ENCODE data around the gene ABHD4. TPM values are rescaled to one million over a fixed set of nuclear protein-coding genes. Genes with fewer than 3 reads are reported as not detected.
"Not testable (repeated sequence)": the region's sequence is repeated elsewhere in the genome, so short reads cannot be mapped to it uniquely, and the experiment has no call there.

ABHD4 gene
- total RNA-seq, 1 donor from 2014 or later, result 10.8 TPM

DNA sequence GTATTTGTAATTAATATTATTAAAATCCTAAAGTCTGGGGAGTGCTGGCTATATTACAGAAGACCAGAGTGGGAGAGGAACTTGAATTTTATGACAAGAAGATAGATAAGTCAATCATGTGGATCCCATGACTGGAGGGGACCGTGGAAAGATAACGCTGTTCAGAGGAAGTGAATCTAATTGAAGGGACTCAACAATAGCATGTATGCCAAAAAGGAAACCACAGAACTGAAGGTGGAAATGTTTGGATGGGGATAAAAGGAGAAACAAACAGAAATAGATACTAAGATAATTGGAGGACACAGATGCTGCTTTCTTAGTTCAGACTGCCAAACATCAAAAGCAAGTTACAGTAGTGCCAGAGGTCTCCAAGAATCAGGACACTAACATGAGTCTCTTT is 24.9 kb downstream of the ABHD4 start:
- intact Hi-C loops (cut with micrococcal nuclease), result no loop called here
- no peaks in the 10 kb centered on the region for H3K9me3 Mint-ChIP-seq
- no peak overlapping the region for H3K4me3 Mint-ChIP-seq (ENCODE audit: low read depth)
- no peaks in the 10 kb centered on the region for H3K36me3 Mint-ChIP-seq (ENCODE audit: low read depth)
- peaks cover 6% of the 10 kb centered on the region for H3K4me1 Mint-ChIP-seq (ENCODE audit: low read depth)
- no peak overlapping the region for H3K27ac Mint-ChIP-seq
- H3K27me3 Mint-ChIP-seq (ENCODE audit: low read depth), result peaks cover 14% of the 10 kb centered on the region
- no peak for DNase-seq (ENCODE audit: low spot score)

- Mint-ChIP-seq H3K36me3 (ENCODE audit: low read depth) (no peaks in the 10 kb centered on the region), H3K27ac (no peak overlapping the region), H3K9me3 (peaks cover 6% of the 10 kb centered on the region), H3K4me3 (ENCODE audit: low read depth) (no peak overlapping the region), H3K4me1 (ENCODE audit: low read depth) (peaks cover 6% of the 10 kb centered on the region), H3K27me3 (ENCODE audit: low read depth) (peaks cover 23% of the 10 kb centered on the region)
- intact Hi-C loops (cut with micrococcal nuclease), result no loop called here
- no peak for DNase-seq (ENCODE audit: low spot score)
Observed at GRCh38 chr14:22626590-22626989, 28.5 kb downstream of the ABHD4 start.

GRCh38 chr14:22627506-22628263 is 29.6 kb downstream of the ABHD4 start:
- intact Hi-C loops (cut with micrococcal nuclease), result no loop called here
- Mint-ChIP-seq H3K27me3 (ENCODE audit: low read depth) (peaks cover 25% of the 10 kb centered on the region), H3K4me3 (ENCODE audit: low read depth) (no peak overlapping the region), H3K27ac (no peak overlapping the region), H3K9me3 (peaks cover 6% of the 10 kb centered on the region), H3K36me3 (ENCODE audit: low read depth) (no peaks in the 10 kb centered on the region), H3K4me1 (ENCODE audit: low read depth) (peaks cover 6% of the 10 kb centered on the region)
- no peak for DNase-seq (ENCODE audit: low spot score)

DNA sequence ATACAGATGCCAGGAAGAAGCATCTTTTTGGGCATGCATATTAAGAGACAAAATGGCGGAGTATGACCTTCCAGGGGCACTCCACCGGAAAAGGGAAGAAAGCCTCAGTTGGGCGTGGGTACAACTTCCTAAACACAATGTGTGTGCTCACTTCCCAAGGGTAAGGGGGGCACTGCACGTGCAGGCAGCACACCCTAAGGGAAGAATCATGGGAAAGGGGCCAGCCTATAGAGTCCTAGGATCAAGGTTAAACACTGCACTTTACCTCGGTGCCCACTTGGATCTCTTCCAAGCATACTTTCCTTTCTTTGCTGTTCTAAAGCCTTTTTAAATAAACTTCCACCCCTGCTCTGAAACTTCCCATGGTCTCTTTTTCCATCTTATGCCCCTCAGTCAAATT is 31.3 kb downstream of the ABHD4 start:
- peaks cover 1% of the 10 kb centered on the region for H3K4me1 Mint-ChIP-seq (ENCODE audit: low read depth)
- no peaks in the 10 kb centered on the region for H3K36me3 Mint-ChIP-seq (ENCODE audit: low read depth)
- H3K9me3 Mint-ChIP-seq, result peaks cover 6% of the 10 kb centered on the region
- no peak overlapping the region for H3K27ac Mint-ChIP-seq
- H3K4me3 Mint-ChIP-seq (ENCODE audit: low read depth), result no peak overlapping the region
- intact Hi-C loops (cut with micrococcal nuclease), result no loop called here
- DNase-seq (ENCODE audit: low spot score), result no peak
- H3K27me3 Mint-ChIP-seq (ENCODE audit: low read depth), result peaks cover 23% of the 10 kb centered on the region

DNA sequence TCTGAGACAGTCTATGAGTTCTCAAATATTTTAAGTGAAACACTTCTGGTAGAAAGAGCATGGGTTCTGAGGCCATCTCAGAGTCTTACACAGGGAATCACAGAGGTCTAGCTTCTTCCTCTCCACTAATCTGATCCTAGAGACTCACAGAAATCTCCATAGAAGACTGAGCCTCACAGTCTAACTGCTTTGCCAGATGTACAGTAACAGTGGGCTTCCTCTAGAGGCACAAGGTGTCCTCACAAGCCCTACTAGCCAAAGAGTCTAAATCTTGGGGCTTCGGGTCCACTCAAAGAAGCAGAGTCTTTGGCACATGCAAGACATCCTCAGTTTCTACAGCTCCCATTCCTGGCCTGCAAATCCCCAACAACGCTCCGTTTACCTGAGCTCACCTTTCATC is 32.0 kb downstream of the ABHD4 start:
- Mint-ChIP-seq H3K36me3 (ENCODE audit: low read depth) (no peaks in the 10 kb centered on the region), H3K9me3 (peaks cover 6% of the 10 kb centered on the region), H3K4me1 (ENCODE audit: low read depth) (peaks cover 4% of the 10 kb centered on the region), H3K27me3 (ENCODE audit: low read depth) (peaks cover 25% of the 10 kb centered on the region), H3K4me3 (ENCODE audit: low read depth) (no peak overlapping the region), H3K27ac (no peak overlapping the region)
- intact Hi-C loops (cut with micrococcal nuclease), result no loop called here
- no peak for DNase-seq (ENCODE audit: low spot score)

- Mint-ChIP-seq H3K27ac (no peak overlapping the region), H3K4me1 (ENCODE audit: low read depth) (peaks cover 4% of the 10 kb centered on the region), H3K9me3 (peaks cover 6% of the 10 kb centered on the region), H3K36me3 (ENCODE audit: low read depth) (no peaks in the 10 kb centered on the region), H3K27me3 (ENCODE audit: low read depth) (peaks cover 25% of the 10 kb centered on the region), H3K4me3 (ENCODE audit: low read depth) (no peak overlapping the region)
- no peak for DNase-seq (ENCODE audit: low spot score)
- intact Hi-C loops (cut with micrococcal nuclease), result no loop called here
Observed at GRCh38 chr14:22630486-22630885, 32.4 kb downstream of the ABHD4 start.

DNA sequence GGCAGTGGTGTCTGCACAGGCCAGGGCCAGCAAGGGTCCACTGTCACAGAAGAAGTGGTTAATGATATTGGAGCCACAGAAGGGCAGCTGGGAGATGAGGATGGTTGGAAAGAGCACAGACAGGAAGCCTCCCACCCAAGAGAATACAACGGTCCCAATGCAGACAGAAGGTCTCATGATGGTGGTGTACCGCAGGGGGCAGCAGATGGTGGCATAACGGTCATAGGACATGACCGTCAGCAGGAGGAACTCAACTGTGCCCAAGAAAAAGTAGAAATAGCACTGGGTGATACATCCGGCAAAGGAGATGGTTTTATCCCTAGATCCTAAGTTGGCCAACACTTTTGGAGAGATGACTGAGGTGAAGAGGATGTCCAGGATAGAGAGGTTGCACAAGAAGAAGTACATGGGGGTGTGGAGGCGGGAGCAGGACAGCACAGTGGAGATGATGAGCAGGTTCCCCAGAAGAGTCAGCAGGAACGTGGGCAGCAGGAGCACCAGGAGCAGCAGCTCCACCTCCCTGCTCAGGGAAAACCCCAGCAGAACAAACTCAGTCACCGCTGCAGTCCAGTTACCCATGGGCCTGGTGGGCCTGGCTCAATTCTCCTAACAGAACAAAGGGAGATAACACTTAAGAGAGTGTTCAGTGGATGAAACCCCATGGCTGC is 36.3 kb downstream of the ABHD4 start:
- H3K36me3 Mint-ChIP-seq (ENCODE audit: low read depth), result no peaks in the 10 kb centered on the region
- no peak for DNase-seq (ENCODE audit: low spot score)
- peaks cover 4% of the 10 kb centered on the region for H3K4me1 Mint-ChIP-seq (ENCODE audit: low read depth)
- intact Hi-C loops (cut with micrococcal nuclease), result no loop called here
- H3K27ac Mint-ChIP-seq, result no peak overlapping the region
- peaks cover 6% of the 10 kb centered on the region for H3K9me3 Mint-ChIP-seq
- no peak overlapping the region for H3K4me3 Mint-ChIP-seq (ENCODE audit: low read depth)
- peaks cover 13% of the 10 kb centered on the region for H3K27me3 Mint-ChIP-seq (ENCODE audit: low read depth)

DNA sequence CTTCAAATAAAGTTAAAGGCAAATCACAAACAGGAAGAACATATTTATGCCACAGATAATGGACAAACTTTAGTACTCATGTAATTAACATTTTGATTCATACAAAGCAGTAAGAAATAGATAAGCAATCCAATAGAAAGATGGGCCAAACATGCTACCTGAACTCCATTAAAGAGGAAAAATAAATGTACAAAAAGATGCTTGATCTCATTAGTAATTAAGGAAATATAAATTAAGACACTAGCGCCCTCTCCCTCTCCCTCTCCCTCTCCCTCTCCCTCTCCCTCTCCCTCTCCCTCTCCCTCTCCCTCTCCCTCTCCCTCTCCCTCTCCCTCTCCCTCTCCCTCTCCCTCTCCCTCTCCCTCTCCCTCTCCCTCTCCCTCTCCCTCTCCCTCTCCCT is 37.9 kb downstream of the ABHD4 start:
- H3K9me3 Mint-ChIP-seq; H3K36me3 Mint-ChIP-seq (ENCODE audit: low read depth); intact Hi-C loops (cut with micrococcal nuclease); H3K4me3 Mint-ChIP-seq (ENCODE audit: low read depth); H3K27ac Mint-ChIP-seq; H3K4me1 Mint-ChIP-seq (ENCODE audit: low read depth); DNase-seq (ENCODE audit: low spot score): not testable (repeated sequence)
- H3K27me3 Mint-ChIP-seq (ENCODE audit: low read depth), result peaks cover 11% of the 10 kb centered on the region

DNA sequence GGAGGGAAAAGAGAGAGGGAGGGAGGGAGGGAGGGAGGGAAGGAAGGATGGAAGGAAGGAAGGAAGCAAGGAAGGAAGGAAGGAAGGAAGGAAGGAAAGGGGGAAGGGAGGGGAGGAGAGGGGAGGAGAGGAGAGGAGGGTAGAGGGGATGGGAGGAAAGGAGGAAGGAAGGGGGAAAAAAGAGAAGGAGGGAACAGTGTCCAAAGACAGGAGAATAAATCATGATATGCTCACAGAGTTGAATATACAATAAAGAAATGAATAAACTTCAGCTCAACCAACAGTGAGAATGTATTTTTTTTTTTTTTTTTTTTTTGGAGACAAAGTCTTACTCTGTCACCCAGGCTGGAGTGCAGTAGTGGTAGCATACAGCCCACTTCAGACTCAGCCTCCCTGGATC is 42.1 kb downstream of the ABHD4 start:
- Mint-ChIP-seq H3K36me3 (ENCODE audit: low read depth) (no peaks in the 10 kb centered on the region), H3K9me3 (no peaks in the 10 kb centered on the region), H3K4me1 (ENCODE audit: low read depth) (peaks cover 2% of the 10 kb centered on the region), H3K27ac (no peak overlapping the region), H3K27me3 (ENCODE audit: low read depth) (peaks cover 4% of the 10 kb centered on the region), H3K4me3 (ENCODE audit: low read depth) (no peak overlapping the region)
- intact Hi-C loops (cut with micrococcal nuclease), result no loop called here
- DNase-seq (ENCODE audit: low spot score), result no peak

DNA sequence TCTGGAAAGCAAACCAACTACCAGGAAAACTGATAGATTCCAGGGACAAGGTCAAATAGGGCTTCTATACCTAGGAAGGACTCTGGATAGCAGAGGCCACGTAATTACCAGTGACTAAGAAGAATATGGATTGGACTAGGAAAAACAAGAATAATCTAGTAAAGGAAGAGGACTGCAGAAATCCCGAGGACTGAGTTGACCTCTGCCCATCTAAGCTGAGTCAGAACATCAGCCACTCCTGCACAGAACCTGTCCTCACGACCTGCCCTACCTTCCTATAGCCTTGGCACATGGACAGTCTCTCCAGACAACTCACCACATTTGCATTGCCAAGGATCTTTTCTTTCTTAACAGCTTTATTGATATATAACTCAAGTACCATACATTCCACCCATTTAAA is 43.7 kb downstream of the ABHD4 start:
- Mint-ChIP-seq H3K9me3 (no peaks in the 10 kb centered on the region), H3K27ac (no peak overlapping the region), H3K4me3 (ENCODE audit: low read depth) (no peak overlapping the region), H3K27me3 (ENCODE audit: low read depth) (peaks cover 4% of the 10 kb centered on the region), H3K4me1 (ENCODE audit: low read depth) (peaks cover 2% of the 10 kb centered on the region), H3K36me3 (ENCODE audit: low read depth) (no peaks in the 10 kb centered on the region)
- DNase-seq (ENCODE audit: low spot score), result no peak
- intact Hi-C loops (cut with micrococcal nuclease), result no loop called here

GRCh38 chr14:22644305-22644635 is 46.2 kb downstream of the ABHD4 start, which contains the start of gene OR6J1:
Gene OR6J1, minus strand, starts transcription at chr14:22644352. Its CDS starts 9,541 bp downstream, at chr14:22634811.
- H3K4me3 Mint-ChIP-seq (ENCODE audit: low read depth), result no peak within 1 kb of the TSS
- no peak for DNase-seq (ENCODE audit: low spot score)
- intact Hi-C loops (cut with micrococcal nuclease), result no loop called here
- peaks cover 4% of the 10 kb centered on the region for H3K27me3 Mint-ChIP-seq (ENCODE audit: low read depth)
- H3K27ac Mint-ChIP-seq, result no peak within 1 kb of the TSS
- H3K36me3 Mint-ChIP-seq (ENCODE audit: low read depth), result no peaks in the 10 kb centered on the region
- peaks cover 2% of the 10 kb centered on the region for H3K4me1 Mint-ChIP-seq (ENCODE audit: low read depth)
- H3K9me3 Mint-ChIP-seq, result no peaks in the 10 kb centered on the region

- no peaks in the 10 kb centered on the region for H3K36me3 Mint-ChIP-seq (ENCODE audit: low read depth)
- H3K9me3 Mint-ChIP-seq, result no peaks in the 10 kb centered on the region
- H3K27me3 Mint-ChIP-seq (ENCODE audit: low read depth), result no peaks in the 10 kb centered on the region
- DNase-seq (ENCODE audit: low spot score), result no peak
- intact Hi-C loops (cut with micrococcal nuclease), result no loop called here
- H3K4me3 Mint-ChIP-seq (ENCODE audit: low read depth), result no peak overlapping the region
- H3K27ac Mint-ChIP-seq, result no peak overlapping the region
- H3K4me1 Mint-ChIP-seq (ENCODE audit: low read depth), result peaks cover 4% of the 10 kb centered on the region
Observed at GRCh38 chr14:22646570-22647254, 48.6 kb downstream of the ABHD4 start.

DNA sequence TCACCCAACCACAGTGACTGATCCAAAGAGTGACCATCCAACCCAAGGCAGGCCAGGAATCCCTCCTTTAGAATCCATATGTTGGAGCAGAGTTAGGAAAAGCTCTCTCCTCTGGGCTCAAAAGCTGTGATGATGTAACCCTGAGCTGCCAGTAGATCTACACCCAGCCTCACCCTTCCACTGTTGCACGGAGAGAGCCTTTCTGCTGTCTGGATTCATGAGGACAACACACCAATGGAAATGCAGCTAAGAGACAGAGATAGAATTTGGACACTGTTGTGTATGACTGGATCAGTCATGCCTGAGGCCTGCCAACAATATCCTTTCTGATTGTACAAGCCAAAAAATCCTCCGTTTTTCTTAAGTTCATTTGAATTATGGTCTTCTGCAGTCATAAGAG is 50.4 kb downstream of the ABHD4 start:
- H3K4me3 Mint-ChIP-seq (ENCODE audit: low read depth), result no peak overlapping the region
- H3K27ac Mint-ChIP-seq, result no peak overlapping the region

More for the DNA sequence above, 50.4 kb downstream of the ABHD4 start:
- no peak for DNase-seq (ENCODE audit: low spot score)
- Mint-ChIP-seq H3K27me3 (ENCODE audit: low read depth) (no peaks in the 10 kb centered on the region), H3K9me3 (no peaks in the 10 kb centered on the region), H3K4me1 (ENCODE audit: low read depth) (peaks cover 4% of the 10 kb centered on the region), H3K36me3 (ENCODE audit: low read depth) (no peaks in the 10 kb centered on the region)
- intact Hi-C loops (cut with micrococcal nuclease), result no loop called here
